Fibroblast of pulmonary artery (primary cell): ENCODE data around the gene CDK14.

ENCODE experiments used
- DNase-seq: peaks from one replicate; pipeline ENCODE4 v3.0.0-alpha.2; 2010; ENCODE audit warnings: low read depth
- H3K4me3 ChIP-seq: replicated peaks from 2 replicates; pipeline ENCODE4 v1.5.1; 2011; ENCODE audit warnings: low read depth, mild to moderate bottlenecking, control low read depth, low read length, moderate library complexity
- TF ChIP-seq, protein P1 (sequence below): IDR thresholded peaks from 2 replicates; pipeline ENCODE4 v1.5.1; 2011; ENCODE audit warnings: mild to moderate bottlenecking, control low read depth, low read length, inconsistent platforms; ENCODE audit errors: missing control alignments

The CDK14 gene

DNA sequence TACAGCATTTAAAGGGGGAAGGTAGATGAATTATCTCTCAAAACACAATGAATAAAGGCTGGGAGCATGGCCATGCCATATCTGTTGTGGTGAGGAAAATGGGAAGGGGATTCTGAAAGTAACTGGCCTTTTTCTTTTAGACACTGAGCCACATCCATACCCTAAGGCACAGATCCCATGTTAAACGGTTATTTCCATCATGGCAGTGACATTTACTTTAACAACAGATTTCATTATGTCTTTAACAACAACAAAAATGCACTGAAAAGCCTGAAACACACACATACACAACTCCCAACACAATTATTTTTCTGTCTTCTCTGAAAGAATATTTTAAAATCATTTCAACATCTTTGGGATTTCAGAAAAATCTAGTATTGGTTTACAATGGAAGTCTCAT, 492.0 kb downstream of the CDK14 start:
- TF ChIP-seq, protein P1, sequence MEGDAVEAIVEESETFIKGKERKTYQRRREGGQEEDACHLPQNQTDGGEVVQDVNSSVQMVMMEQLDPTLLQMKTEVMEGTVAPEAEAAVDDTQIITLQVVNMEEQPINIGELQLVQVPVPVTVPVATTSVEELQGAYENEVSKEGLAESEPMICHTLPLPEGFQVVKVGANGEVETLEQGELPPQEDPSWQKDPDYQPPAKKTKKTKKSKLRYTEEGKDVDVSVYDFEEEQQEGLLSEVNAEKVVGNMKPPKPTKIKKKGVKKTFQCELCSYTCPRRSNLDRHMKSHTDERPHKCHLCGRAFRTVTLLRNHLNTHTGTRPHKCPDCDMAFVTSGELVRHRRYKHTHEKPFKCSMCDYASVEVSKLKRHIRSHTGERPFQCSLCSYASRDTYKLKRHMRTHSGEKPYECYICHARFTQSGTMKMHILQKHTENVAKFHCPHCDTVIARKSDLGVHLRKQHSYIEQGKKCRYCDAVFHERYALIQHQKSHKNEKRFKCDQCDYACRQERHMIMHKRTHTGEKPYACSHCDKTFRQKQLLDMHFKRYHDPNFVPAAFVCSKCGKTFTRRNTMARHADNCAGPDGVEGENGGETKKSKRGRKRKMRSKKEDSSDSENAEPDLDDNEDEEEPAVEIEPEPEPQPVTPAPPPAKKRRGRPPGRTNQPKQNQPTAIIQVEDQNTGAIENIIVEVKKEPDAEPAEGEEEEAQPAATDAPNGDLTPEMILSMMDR, result no peak
- no peak for DNase-seq
- no peak overlapping the region for H3K4me3 ChIP-seq

DNA sequence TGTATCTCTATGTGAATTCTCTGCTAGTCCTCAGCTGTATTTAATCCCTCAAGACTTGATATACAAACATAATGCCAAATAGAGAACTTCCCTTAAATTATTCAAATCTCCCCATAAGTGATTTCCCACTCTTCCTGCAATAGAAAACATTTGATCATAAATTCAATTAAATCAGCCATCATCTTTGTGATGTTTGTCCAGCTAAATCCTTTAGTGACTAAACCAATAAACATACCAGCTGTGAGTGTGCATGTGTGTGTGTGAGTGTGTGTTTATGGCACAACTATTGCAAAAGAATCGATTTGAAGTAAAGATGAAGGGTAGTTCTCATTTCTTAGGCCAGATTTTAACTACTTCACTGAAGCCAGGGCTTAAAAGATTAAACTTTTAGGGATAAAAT, 492.6 kb downstream of the CDK14 start:
- no peak for DNase-seq
- no peak overlapping the region for H3K4me3 ChIP-seq
- TF ChIP-seq, protein P1, result no peak

DNA sequence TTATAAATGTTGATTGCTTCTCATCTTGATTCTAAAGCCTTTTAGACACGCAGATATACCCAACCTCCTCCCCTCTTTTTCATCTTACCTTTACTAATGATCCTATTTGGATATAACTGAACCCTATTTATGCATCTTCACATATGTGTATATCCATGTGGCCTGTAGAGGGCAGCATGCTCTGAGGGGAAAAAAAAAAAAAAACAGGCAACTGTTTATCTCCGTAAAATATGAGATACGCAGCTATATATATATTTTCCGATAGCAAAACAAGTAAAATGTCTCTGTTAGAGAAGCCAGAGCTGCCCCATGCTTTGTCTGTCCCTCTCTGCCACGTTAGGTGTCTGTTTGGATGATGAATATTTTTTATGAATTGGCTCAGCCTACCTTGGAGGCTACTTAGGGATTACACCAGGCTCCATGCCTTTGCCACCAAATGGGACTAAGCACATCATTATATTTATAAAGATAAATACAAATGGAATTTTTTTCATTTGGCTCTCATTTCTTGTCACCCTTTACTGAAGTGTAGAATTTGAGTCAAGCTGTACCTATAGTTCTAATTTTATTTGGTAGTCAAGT, 493.4 kb downstream of the CDK14 start:
- DNase-seq, result peak; percentile 63
- TF ChIP-seq, protein P1, result peak; percentile 75
- peak overlapping the region; percentile 21 for H3K4me3 ChIP-seq

DNA sequence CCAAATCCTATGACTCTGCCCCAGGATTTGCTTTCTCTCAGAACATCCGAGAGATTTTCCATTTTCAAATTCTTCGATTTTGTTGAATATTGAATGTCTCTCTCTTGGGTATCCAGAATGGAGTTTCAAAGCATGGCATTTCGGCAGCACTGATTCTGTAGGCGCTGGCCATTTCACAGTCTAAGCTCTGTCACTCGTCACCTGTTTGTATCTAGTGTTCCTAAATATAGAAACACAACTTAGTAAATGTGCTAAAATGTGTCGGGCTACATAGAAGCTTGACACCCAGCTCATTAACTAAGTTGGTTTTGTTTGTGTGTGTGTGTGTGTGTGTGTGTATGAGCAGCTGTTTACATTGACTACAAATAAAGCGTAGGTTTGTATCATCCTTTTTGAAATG, 494.6 kb downstream of the CDK14 start:
- TF ChIP-seq, protein P1, result no peak
- no peak overlapping the region for H3K4me3 ChIP-seq
- DNase-seq, result no peak

DNA sequence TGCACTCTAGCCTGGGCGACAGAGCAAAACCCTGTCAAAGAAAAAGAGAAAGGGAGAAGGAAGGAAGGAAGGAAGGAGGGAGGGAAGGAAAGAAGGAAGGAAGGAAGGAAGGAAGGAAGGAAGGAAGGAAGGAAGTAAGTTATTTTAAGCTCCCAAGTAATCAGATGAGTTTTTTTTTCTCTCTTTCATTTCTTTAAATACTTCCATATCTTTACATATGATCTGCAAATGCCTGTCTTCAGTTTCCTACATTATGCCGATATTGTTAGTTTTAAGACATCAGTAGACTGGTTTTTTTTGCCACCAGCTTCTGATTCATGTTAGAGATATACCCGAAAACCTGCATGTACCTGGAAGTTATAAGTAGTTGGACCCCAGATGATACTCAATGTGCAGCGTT, 495.5 kb downstream of the CDK14 start:
- no peak for DNase-seq
- TF ChIP-seq, protein P1, result no peak

DNA sequence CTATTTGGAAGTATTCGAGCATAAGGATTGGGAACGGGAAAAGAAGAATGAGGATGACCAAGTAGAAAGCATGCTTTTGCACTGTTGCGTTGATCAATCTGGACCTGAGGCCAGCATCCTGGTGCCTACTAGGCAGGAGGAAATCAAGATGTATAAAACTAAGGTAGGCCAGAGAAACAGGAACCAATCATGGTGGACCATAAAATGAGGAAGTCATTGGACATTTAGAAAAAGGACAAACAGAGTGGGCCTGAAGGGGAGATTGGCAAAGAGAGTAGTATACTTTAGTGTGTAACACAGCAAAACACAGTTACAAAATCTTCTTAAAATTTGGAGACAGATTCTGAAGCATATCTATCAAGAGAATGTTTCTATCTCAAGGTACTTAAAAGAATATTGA, 497.1 kb downstream of the CDK14 start:
- TF ChIP-seq, protein P1, result no peak
- no peak for DNase-seq
- no peak overlapping the region for H3K4me3 ChIP-seq

More for the DNA sequence above, 495.5 kb downstream of the CDK14 start:
- H3K4me3 ChIP-seq, result no peak overlapping the region

DNA sequence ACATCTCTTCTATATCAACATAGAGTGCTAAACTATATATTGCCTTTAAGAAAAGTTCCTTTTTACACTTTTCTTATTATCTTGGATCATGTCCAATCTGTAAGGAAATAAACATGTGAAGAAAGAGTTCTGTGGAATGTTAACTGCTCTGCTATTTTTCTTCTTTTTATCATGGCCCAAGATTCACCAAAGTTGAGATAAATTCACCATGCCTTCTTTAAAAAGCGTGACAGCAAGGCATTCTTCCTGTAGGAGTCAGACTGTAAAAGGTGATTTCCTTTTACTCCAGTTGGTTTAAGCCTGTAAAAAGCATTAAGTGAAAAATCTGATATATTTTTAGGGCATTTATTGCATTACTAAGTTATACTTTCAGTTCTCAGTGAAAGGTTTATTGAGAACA, 502.4 kb downstream of the CDK14 start:
- TF ChIP-seq, protein P1, result no peak
- H3K4me3 ChIP-seq, result no peak overlapping the region
- peak; percentile 39 for DNase-seq
